Thymus (tissue), 11 donors: ENCODE data around the gene MFAP4. TPM values are rescaled to one million over a fixed set of nuclear protein-coding genes. Genes with fewer than 3 reads are reported as not detected.

Source experiments
- DNase-seq, 9 donors: peaks; one replicate each; pipeline ENCODE4 v3.0.0-alpha.2; 2013; ENCODE audit warnings: low spot score in 9 of 9, low read depth in 6 of 9, missing footprints in 1 of 9
- H3K27ac ChIP-seq, 2 donors: one replicate each; pipeline ENCODE4 v1.5.1; 2013; ENCODE audit warnings: control low read depth in 1 of 2, low read depth in 1 of 2, low read length in 1 of 2, mild to moderate bottlenecking in 1 of 2, moderate library complexity in 1 of 2
- H3K27me3 ChIP-seq, 2 donors: one replicate each; pipeline ENCODE4 v1.5.1; 2013; ENCODE audit warnings: low read length in 1 of 2; ENCODE audit not compliant: control insufficient read depth in 2 of 2, insufficient read depth in 1 of 2
- H3K36me3 ChIP-seq, 2 donors: one replicate each; pipeline ENCODE4 v1.5.1; 2013; ENCODE audit warnings: low read length in 1 of 2, mild to moderate bottlenecking in 1 of 2, moderate library complexity in 1 of 2; ENCODE audit not compliant: control insufficient read depth in 2 of 2, insufficient read depth in 2 of 2
- H3K4me1 ChIP-seq, 2 donors: one replicate each; pipeline ENCODE4 v1.5.1; 2013; ENCODE audit warnings: low read length in 2 of 2; ENCODE audit not compliant: control insufficient read depth in 2 of 2, insufficient read depth in 2 of 2
- H3K4me3 ChIP-seq, 2 donors: one replicate each; pipeline ENCODE4 v1.5.1; 2013; ENCODE audit warnings: low read length in 2 of 2, control low read depth in 1 of 2, mild to moderate bottlenecking in 1 of 2
- H3K9me3 ChIP-seq, 2 donors: one replicate each; pipeline ENCODE4 v1.5.1; 2013; ENCODE audit warnings: low read length in 1 of 2, mild to moderate bottlenecking in 1 of 2; ENCODE audit not compliant: control insufficient read depth in 2 of 2, insufficient read depth in 1 of 2
- WGBS: extraction: QIAGEN DNeasy Blood & Tissue Kit; methylation state at CpG from one replicate; pipeline ENCODE4 v1.1.7; 2013; 5-methylcytosine and 5-hydroxymethylcytosine counted together
- polyA plus RNA-seq: library from polyadenylated mRNA; stranded (reverse); fragments of 200-250 nt; gene quantifications from one replicate; pipeline ENCODE4 v1.2.3, GENCODE V29; 2013
- total RNA-seq: library from RNA; stranded (reverse); fragments of 120-200 nt; gene quantifications from one replicate; pipeline ENCODE4 v1.2.4, GENCODE V29; 2013
- donor health status: healthy.

The MFAP4 gene
- total and polyA plus RNA-seq, 2 donors, result 10.2 to 21.4 TPM

- 95% methylated on average over 1 of the region's 1 CpG for WGBS
- Histone ChIP-seq H3K4me3 (no peak overlapping the region), H3K9me3 (no peaks in the 10 kb centered on the region), H3K27ac (no peak overlapping the region), H3K36me3 (no peaks in the 10 kb centered on the region), H3K27me3 (no peaks in the 10 kb centered on the region), H3K4me1 (peaks cover 0 to 7% of the 10 kb centered on the region in 2 donors)
- no peak for DNase-seq
Observed at GRCh38 chr17:19404264-19404663, 17.3 kb upstream of the MFAP4 start.

- Histone ChIP-seq H3K4me1 (peaks cover 0 to 7% of the 10 kb centered on the region in 2 donors), H3K36me3 (no peaks in the 10 kb centered on the region), H3K27ac (no peak overlapping the region), H3K4me3 (no peak overlapping the region), H3K9me3 (no peaks in the 10 kb centered on the region), H3K27me3 (no peaks in the 10 kb centered on the region)
- DNase-seq, result no peak
- WGBS, result 86% methylated on average over 4 of the region's 4 CpGs
Observed at GRCh38 chr17:19403021-19403420, 16.0 kb upstream of the MFAP4 start.

GRCh38 chr17:19402171-19402570 is 15.2 kb upstream of the MFAP4 start:
- H3K4me3 ChIP-seq, result no peak overlapping the region
- DNase-seq, result no peak
- H3K9me3 ChIP-seq, result no peaks in the 10 kb centered on the region
- H3K27me3 ChIP-seq, result no peaks in the 10 kb centered on the region
- no peaks in the 10 kb centered on the region for H3K36me3 ChIP-seq
- H3K4me1 ChIP-seq, result peaks cover 0 to 7% of the 10 kb centered on the region in 2 donors
- H3K27ac ChIP-seq, result no peak overlapping the region
- 100% methylated on average over 1 of the region's 1 CpG for WGBS

GRCh38 chr17:19401321-19402010 is 14.5 kb upstream of the MFAP4 start:
- no peak overlapping the region for H3K4me3 ChIP-seq
- no peaks in the 10 kb centered on the region for H3K36me3 ChIP-seq
- peaks cover 0 to 7% of the 10 kb centered on the region in 2 donors for H3K4me1 ChIP-seq
- no peaks in the 10 kb centered on the region for H3K9me3 ChIP-seq
- no peak for DNase-seq
- no peaks in the 10 kb centered on the region for H3K27me3 ChIP-seq
- WGBS, result 97% methylated on average over 8 of the region's 8 CpGs
- H3K27ac ChIP-seq, result no peak overlapping the region

GRCh38 chr17:19399750-19400450 is 12.9 kb upstream of the MFAP4 start:
- 93% methylated on average over 3 of the region's 3 CpGs for WGBS

GRCh38 chr17:19398301-19399181 is 11.6 kb upstream of the MFAP4 start:
- H3K4me3 ChIP-seq, result no peak overlapping the region

More at GRCh38 chr17:19399750-19400450, 12.9 kb upstream of the MFAP4 start:
- Histone ChIP-seq H3K27me3 (no peaks in the 10 kb centered on the region), H3K36me3 (no peaks in the 10 kb centered on the region), H3K4me1 (peaks cover 0 to 7% of the 10 kb centered on the region in 2 donors), H3K4me3 (no peak overlapping the region), H3K9me3 (no peaks in the 10 kb centered on the region), H3K27ac (no peak overlapping the region)
- DNase-seq, result no peak

GRCh38 chr17:19397556-19398041 is 10.6 kb upstream of the MFAP4 start:
- WGBS, result 93% methylated on average over 6 of the region's 6 CpGs
- no peak overlapping the region for H3K4me3 ChIP-seq
- H3K27ac ChIP-seq, result no peak overlapping the region
- no peaks in the 10 kb centered on the region for H3K9me3 ChIP-seq
- H3K27me3 ChIP-seq, result no peaks in the 10 kb centered on the region
- H3K4me1 ChIP-seq, result peaks cover 0 to 5% of the 10 kb centered on the region in 2 donors
- DNase-seq, result no peak
- no peaks in the 10 kb centered on the region for H3K36me3 ChIP-seq

More at GRCh38 chr17:19398301-19399181, 11.6 kb upstream of the MFAP4 start:
- no peak for DNase-seq
- Histone ChIP-seq H3K27ac (no peak overlapping the region), H3K27me3 (no peaks in the 10 kb centered on the region), H3K4me1 (peaks cover 0 to 7% of the 10 kb centered on the region in 2 donors), H3K9me3 (no peaks in the 10 kb centered on the region), H3K36me3 (no peaks in the 10 kb centered on the region)
- 89% methylated on average over 2 of the region's 2 CpGs for WGBS

- WGBS, result 96% methylated on average over 7 of the region's 7 CpGs
- Histone ChIP-seq H3K4me3 (no peak overlapping the region), H3K4me1 (peaks cover 11 to 46% of the 10 kb centered on the region in 2 donors), H3K27me3 (no peaks in the 10 kb centered on the region), H3K9me3 (no peaks in the 10 kb centered on the region), H3K27ac (no peak overlapping the region), H3K36me3 (no peaks in the 10 kb centered on the region)
- DNase-seq, result no peak
Observed at GRCh38 chr17:19392303-19392702, 5.3 kb upstream of the MFAP4 start.
